ENCODE measurements around the gene SLF2. TPM values are rescaled to one million over a fixed set of nuclear protein-coding genes. Genes with fewer than 3 reads are reported as not detected.

Gene SLF2
- total RNA-seq, 1 experiment from 2014 or later: 43.0 TPM

DNA sequence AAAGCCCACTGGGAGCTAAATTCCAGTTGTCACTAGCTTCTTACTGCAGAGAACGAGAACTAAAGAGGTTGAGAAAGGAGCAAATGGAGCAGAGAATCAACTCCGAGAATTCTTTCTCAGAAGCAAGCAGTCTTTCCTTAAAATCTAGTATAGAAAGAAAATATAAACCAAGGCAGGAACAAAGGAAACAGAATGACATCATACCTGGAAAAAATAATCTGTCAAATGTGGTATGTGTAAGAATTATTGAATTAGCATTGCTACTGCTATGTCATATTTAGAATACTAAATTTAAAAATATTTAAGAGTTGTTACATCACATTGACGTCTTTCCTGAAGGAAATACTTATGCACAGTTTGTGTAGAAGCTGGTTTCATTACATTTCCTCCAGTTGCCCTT, 4.3 kb downstream of the SLF2 start:
- ChIA-PET POLR2A (no interaction called here), RAD21 (ENCODE audit: low non-redundant PET in 1 of 2, low total read pairs in 2 of 2, uncharacterized antibody in 2 of 2, unreplicated experiment in 2 of 2) (no interaction called here), CTCF (no interaction called here)
- Histone ChIP-seq H3K79me2 (ENCODE audit: insufficient read depth, low read length) (peaks cover 44% of the 10 kb centered on the region), H3K9me2 (ENCODE audit: insufficient read depth) (no peaks in the 10 kb centered on the region), H3K4me1 (ENCODE audit: control insufficient read depth in 1 of 2, insufficient read depth in 2 of 2, low read length in 2 of 2) (peaks cover 7 to 13% of the 10 kb centered on the region in 2 experiments; a peak in 3 of 4 replicates), H3K9me3 (ENCODE audit: control insufficient read depth in 1 of 2, insufficient read depth in 1 of 2, low read depth in 1 of 2, low read length in 2 of 2) (no peaks in the 10 kb centered on the region), H2AFZ (ENCODE audit: low read depth, low read length, poor library complexity, severe bottlenecking) (no peak overlapping the region), H4K20me1 (ENCODE audit: insufficient read depth) (peaks cover 6% of the 10 kb centered on the region; the same call in 1 of the 2 replicates), H3K9ac (ENCODE audit: low read length) (no peak overlapping the region), H3K4me3 (replicated peaks in 1 of 2; ENCODE audit: low read depth in 1 of 2, low read length in 2 of 2) (no peak overlapping the region), H3K4me2 (ENCODE audit: low read length) (no peak overlapping the region), H3K36me3 (ENCODE audit: control insufficient read depth in 1 of 2, insufficient read depth in 2 of 2, low read length in 2 of 2) (peaks cover 34 to 38% of the 10 kb centered on the region in 2 experiments), H3K27ac (ENCODE audit: low read depth, low read length) (no peak overlapping the region), H3K27me3 (ENCODE audit: insufficient read depth, low read length) (no peaks in the 10 kb centered on the region)
- DNase-seq (ENCODE audit: low read depth, low spot score) (no peak), ATAC-seq (no peak)
- BruUV-seq (replicated peaks): no TSS peak
- intact Hi-C loops (cut with micrococcal nuclease): no loop called here
- TF ChIP-seq POLR2AphosphoS5 (IDR thresholded peaks at IDR 0.05; ENCODE audit: low read depth, low read length) (no peak), ELF1 (IDR thresholded peaks at IDR 0.05; ENCODE audit: borderline replicate concordance, low read depth) (no peak), RAD21 (IDR thresholded peaks at IDR 0.05; ENCODE audit: low read depth) (no peak), EZH2 (IDR thresholded peaks at IDR 0.05) (no peak), ZNF274 (IDR thresholded peaks at IDR 0.05; ENCODE audit: low read depth, low read length) (no peak), TCF7L2 (IDR thresholded peaks at IDR 0.05; ENCODE audit: borderline replicate concordance, extremely low read depth, insufficient read depth, insufficient read length) (no peak), YY1 (IDR thresholded peaks at IDR 0.05; ENCODE audit: extremely low read depth, insufficient replicate concordance, low read depth, low read length) (no peak), ZFX (IDR thresholded peaks at IDR 0.05) (no peak), SIN3A (IDR thresholded peaks at IDR 0.05; ENCODE audit: low read depth) (no peak)
- TF ChIP-seq, protein P1, sequence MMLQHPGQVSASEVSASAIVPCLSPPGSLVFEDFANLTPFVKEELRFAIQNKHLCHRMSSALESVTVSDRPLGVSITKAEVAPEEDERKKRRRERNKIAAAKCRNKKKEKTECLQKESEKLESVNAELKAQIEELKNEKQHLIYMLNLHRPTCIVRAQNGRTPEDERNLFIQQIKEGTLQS (IDR thresholded peaks at IDR 0.05): no peak
- TF ChIP-seq, protein P2, sequence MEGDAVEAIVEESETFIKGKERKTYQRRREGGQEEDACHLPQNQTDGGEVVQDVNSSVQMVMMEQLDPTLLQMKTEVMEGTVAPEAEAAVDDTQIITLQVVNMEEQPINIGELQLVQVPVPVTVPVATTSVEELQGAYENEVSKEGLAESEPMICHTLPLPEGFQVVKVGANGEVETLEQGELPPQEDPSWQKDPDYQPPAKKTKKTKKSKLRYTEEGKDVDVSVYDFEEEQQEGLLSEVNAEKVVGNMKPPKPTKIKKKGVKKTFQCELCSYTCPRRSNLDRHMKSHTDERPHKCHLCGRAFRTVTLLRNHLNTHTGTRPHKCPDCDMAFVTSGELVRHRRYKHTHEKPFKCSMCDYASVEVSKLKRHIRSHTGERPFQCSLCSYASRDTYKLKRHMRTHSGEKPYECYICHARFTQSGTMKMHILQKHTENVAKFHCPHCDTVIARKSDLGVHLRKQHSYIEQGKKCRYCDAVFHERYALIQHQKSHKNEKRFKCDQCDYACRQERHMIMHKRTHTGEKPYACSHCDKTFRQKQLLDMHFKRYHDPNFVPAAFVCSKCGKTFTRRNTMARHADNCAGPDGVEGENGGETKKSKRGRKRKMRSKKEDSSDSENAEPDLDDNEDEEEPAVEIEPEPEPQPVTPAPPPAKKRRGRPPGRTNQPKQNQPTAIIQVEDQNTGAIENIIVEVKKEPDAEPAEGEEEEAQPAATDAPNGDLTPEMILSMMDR (IDR thresholded peaks at IDR 0.05 in 2 of 3, conservative IDR thresholded peaks at IDR 0.05 in 1 of 3; ENCODE audit: borderline replicate concordance in 1 of 3, insufficient read depth in 1 of 3, low read depth in 2 of 3, low read length in 2 of 3): no peak
- TF ChIP-seq, protein P3, sequence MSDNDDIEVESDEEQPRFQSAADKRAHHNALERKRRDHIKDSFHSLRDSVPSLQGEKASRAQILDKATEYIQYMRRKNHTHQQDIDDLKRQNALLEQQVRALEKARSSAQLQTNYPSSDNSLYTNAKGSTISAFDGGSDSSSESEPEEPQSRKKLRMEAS (IDR thresholded peaks at IDR 0.05): no peak
- TF ChIP-seq, protein P4, sequence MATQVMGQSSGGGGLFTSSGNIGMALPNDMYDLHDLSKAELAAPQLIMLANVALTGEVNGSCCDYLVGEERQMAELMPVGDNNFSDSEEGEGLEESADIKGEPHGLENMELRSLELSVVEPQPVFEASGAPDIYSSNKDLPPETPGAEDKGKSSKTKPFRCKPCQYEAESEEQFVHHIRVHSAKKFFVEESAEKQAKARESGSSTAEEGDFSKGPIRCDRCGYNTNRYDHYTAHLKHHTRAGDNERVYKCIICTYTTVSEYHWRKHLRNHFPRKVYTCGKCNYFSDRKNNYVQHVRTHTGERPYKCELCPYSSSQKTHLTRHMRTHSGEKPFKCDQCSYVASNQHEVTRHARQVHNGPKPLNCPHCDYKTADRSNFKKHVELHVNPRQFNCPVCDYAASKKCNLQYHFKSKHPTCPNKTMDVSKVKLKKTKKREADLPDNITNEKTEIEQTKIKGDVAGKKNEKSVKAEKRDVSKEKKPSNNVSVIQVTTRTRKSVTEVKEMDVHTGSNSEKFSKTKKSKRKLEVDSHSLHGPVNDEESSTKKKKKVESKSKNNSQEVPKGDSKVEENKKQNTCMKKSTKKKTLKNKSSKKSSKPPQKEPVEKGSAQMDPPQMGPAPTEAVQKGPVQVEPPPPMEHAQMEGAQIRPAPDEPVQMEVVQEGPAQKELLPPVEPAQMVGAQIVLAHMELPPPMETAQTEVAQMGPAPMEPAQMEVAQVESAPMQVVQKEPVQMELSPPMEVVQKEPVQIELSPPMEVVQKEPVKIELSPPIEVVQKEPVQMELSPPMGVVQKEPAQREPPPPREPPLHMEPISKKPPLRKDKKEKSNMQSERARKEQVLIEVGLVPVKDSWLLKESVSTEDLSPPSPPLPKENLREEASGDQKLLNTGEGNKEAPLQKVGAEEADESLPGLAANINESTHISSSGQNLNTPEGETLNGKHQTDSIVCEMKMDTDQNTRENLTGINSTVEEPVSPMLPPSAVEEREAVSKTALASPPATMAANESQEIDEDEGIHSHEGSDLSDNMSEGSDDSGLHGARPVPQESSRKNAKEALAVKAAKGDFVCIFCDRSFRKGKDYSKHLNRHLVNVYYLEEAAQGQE (IDR thresholded peaks at IDR 0.05; ENCODE audit: low read depth): no peak

Data from HCT116 (cell line).